PC-3 (cell line): ENCODE data around the gene NOL4L. TPM values are rescaled to one million over a fixed set of nuclear protein-coding genes. Genes with fewer than 3 reads are reported as not detected.

ENCODE experiments used
- ATAC-seq: fragments of 200-7000 bp; cut with Tn5 transposase; 2 replicates; pipeline ENCODE4 v1.9.1; 2020; ENCODE audit warnings: mild to moderate bottlenecking, moderate library complexity
- BruUV-seq: library from RNA; stranded (reverse); fragments of 400-500 nt; replicated peaks from 2 replicates; lab custom pipeline; 2021; lab: Mats Ljungman, UMichigan
- CTCF ChIA-PET: fragments of 300-600 bp; sonication (Branson Sonifier 250); formaldehyde crosslinking; loops from one replicate; lab custom pipeline; 2022; ENCODE audit warnings: antibody characterized with exemption; lab: Charles Lee
- POLR2A ChIA-PET: fragments of 300-600 bp; sonication (Branson Sonifier 250); formaldehyde crosslinking; loops from one replicate; lab custom pipeline; 2022; ENCODE audit warnings: antibody characterized with exemption; ENCODE audit not compliant: unreplicated experiment; lab: Charles Lee
- DNase-seq: peaks from one replicate; pipeline ENCODE4 v3.0.0-alpha.2; 2015
- H2AFZ ChIP-seq: fragments of 300-600 bp; sonication (generic); 2 replicates; pipeline ENCODE4 v1.6.0; 2016; ENCODE audit warnings: antibody characterized with exemption, low read length
- H3F3A ChIP-seq: fragments of 300-600 bp; sonication (generic); one replicate; pipeline ENCODE4 v1.6.0; 2017; ENCODE audit warnings: antibody characterized with exemption, low read length, control low read depth, mild to moderate bottlenecking; ENCODE audit not compliant: unreplicated experiment
- H3K27ac ChIP-seq: fragments of 300-600 bp; sonication (generic); 2 replicates; pipeline ENCODE4 v1.5.1; 2016; ENCODE audit warnings: mild to moderate bottlenecking, low read length
- H3K27me3 ChIP-seq: fragments of 300-600 bp; sonication (generic); 2 replicates; pipeline ENCODE4 v1.6.1; 2016; ENCODE audit warnings: low read length, mixed read lengths
- H3K36me3 ChIP-seq: fragments of 300-600 bp; sonication (generic); 2 replicates; pipeline ENCODE4 v1.6.1; 2016; ENCODE audit warnings: low read depth, mixed run types, low read length, mixed read lengths
- H3K4me1 ChIP-seq: fragments of 300-600 bp; sonication (generic); 2 replicates; pipeline ENCODE4 v1.5.1; 2016; ENCODE audit warnings: low read length; ENCODE audit not compliant: insufficient read depth
- H3K4me2 ChIP-seq: fragments of 300-600 bp; sonication (generic); 2 replicates; pipeline ENCODE4 v1.6.0; 2016; ENCODE audit warnings: low read length
- H3K4me3 ChIP-seq: fragments of 300-600 bp; sonication (generic); 2 replicates; pipeline ENCODE4 v1.5.1; 2016; ENCODE audit warnings: mild to moderate bottlenecking, low read length, mixed read lengths
- H3K79me2 ChIP-seq: fragments of 300-600 bp; sonication (generic); 2 replicates; pipeline ENCODE4 v1.6.1; 2017; ENCODE audit warnings: low read length, mixed read lengths
- H3K9ac ChIP-seq: fragments of 300-600 bp; sonication (generic); 2 replicates; pipeline ENCODE4 v1.6.0; 2016; ENCODE audit warnings: mild to moderate bottlenecking, low read length
- H3K9me2 ChIP-seq: fragments of 300-600 bp; sonication (generic); replicated peaks from 2 replicates; pipeline ENCODE4 v1.6.1; 2016; ENCODE audit warnings: mixed run types, low read length, mixed read lengths
- H3K9me3 ChIP-seq: fragments of 300-600 bp; sonication (generic); 2 replicates; pipeline ENCODE4 v1.6.1; 2016; ENCODE audit warnings: low read length, mixed read lengths
- H4K20me1 ChIP-seq: fragments of 300-600 bp; sonication (generic); 2 replicates; pipeline ENCODE4 v1.6.1; 2016; ENCODE audit warnings: low read length, mixed read lengths
- EZH2 ChIP-seq: fragments of 300-600 bp; sonication (generic); IDR thresholded peaks from one replicate; pipeline ENCODE4 v1.6.1; 2017; ENCODE audit warnings: antibody characterized with exemption, mild to moderate bottlenecking, low read length; ENCODE audit not compliant: unreplicated experiment
- EZH2phosphoT487 ChIP-seq: fragments of 300-600 bp; sonication (generic); IDR thresholded peaks from 2 replicates; pipeline ENCODE4 v1.6.1; 2018; ENCODE audit warnings: mild to moderate bottlenecking, antibody characterized with exemption, low read length, borderline replicate concordance
- intact Hi-C: fragments of 100-400 bp; cut with micrococcal nuclease; formaldehyde crosslinking; loops from 2 replicates; pipeline ENCODE4 v1.9.0; 2023
- total RNA-seq: library from RNA; depleted of rRNA; stranded (reverse); fragments of >200 nt; gene quantifications from 2 replicates; pipeline ENCODE4 v1.2.3, GENCODE V29; 2014
- TF ChIP-seq, protein P1 (sequence below): fragments of 300-600 bp; sonication (generic); conservative IDR thresholded peaks from 2 replicates; pipeline ENCODE4 v1.5.1; 2017; ENCODE audit warnings: antibody characterized with exemption, low read depth, mild to moderate bottlenecking, low read length

The NOL4L gene
- total RNA-seq, 1 experiment from 2014 or later = 7.3 TPM

DNA sequence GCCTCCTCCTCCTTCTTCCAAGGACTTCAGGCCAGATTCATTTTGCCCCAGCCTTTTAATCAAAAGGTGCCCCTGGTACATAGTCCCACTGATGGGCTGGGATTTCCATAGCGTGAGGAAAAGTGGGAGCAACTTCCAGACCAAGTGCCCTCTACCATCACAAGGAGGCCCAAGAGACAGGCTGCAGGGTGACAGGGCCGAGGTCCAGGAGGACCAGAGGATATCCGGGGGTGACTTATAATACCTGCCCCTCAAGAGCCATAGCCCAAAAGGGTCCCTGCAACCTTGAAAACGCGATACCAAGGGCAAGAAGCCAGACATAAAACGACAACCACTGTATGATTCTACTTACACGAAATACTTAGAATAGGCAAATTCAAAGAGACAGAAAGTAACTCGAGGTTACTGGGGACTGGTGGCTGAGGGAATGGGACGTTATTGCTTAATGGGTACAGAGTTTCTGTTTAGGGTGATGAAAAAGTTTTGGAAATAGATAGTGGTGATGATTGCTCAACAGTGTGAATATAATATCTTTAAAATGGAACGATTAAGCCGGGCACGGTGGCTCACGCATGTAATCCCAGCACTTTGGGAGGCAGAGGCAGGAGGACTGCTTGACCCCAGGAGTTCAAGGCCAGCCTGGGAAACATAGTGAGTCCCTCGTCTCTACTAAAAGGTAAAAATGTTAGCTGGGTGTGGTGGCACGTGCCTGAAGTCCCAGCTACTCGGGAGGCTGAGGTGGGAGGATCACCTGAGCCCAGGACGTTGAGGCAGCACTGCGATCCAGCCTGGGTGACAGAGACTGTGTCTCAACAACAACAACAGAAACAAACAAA is 71.9 kb downstream of the NOL4L start:
- no peaks in the 10 kb centered on the region for H3F3A ChIP-seq
- no peak overlapping the region for H3K4me2 ChIP-seq
- no TSS peak for BruUV-seq
- TF ChIP-seq, protein P1, sequence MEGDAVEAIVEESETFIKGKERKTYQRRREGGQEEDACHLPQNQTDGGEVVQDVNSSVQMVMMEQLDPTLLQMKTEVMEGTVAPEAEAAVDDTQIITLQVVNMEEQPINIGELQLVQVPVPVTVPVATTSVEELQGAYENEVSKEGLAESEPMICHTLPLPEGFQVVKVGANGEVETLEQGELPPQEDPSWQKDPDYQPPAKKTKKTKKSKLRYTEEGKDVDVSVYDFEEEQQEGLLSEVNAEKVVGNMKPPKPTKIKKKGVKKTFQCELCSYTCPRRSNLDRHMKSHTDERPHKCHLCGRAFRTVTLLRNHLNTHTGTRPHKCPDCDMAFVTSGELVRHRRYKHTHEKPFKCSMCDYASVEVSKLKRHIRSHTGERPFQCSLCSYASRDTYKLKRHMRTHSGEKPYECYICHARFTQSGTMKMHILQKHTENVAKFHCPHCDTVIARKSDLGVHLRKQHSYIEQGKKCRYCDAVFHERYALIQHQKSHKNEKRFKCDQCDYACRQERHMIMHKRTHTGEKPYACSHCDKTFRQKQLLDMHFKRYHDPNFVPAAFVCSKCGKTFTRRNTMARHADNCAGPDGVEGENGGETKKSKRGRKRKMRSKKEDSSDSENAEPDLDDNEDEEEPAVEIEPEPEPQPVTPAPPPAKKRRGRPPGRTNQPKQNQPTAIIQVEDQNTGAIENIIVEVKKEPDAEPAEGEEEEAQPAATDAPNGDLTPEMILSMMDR = no peak
- TF ChIP-seq EZH2 (no peak), EZH2phosphoT487 (no peak)
- ChIA-PET CTCF (no interaction called here), POLR2A (no interaction called here)
- no peak overlapping the region for H3K27ac ChIP-seq
- H3K9ac ChIP-seq = no peak overlapping the region
- H3K4me1 ChIP-seq = peaks cover 15% of the 10 kb centered on the region
- H3K9me3 ChIP-seq = no peaks in the 10 kb centered on the region
- no peak for ATAC-seq
- H3K36me3 ChIP-seq = no peaks in the 10 kb centered on the region
- no peaks in the 10 kb centered on the region for H4K20me1 ChIP-seq
- no peak overlapping the region for H3K4me3 ChIP-seq
- no peak for DNase-seq
- no peaks in the 10 kb centered on the region for H3K27me3 ChIP-seq
- H3K9me2 ChIP-seq = no peaks in the 10 kb centered on the region
- H2AFZ ChIP-seq = no peak overlapping the region
- H3K79me2 ChIP-seq = no peaks in the 10 kb centered on the region
- intact Hi-C loops = no loop called here

DNA sequence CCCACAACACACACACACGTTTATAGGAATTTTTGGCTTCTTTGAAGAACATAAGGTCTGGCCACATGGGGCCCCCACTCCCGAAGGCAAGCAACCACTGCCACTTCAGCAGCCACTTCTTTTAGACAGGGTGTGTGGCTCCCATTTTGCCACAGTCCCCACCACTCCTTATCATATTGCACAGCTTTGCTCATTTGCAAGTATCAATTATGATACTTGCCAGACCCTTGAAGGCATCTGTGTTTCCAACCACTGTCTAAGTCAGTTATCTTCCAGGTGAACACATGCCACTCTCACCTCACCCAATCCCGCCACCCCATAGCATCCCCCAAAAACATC is 73.1 kb downstream of the NOL4L start:
- Histone ChIP-seq H3F3A (no peaks in the 10 kb centered on the region), H3K79me2 (no peaks in the 10 kb centered on the region), H3K4me1 (peaks cover 15% of the 10 kb centered on the region), H3K9me2 (no peaks in the 10 kb centered on the region), H3K4me3 (no peak overlapping the region), H3K9me3 (no peaks in the 10 kb centered on the region), H3K27ac (no peak overlapping the region), H2AFZ (no peak overlapping the region), H3K4me2 (no peak overlapping the region), H3K27me3 (no peaks in the 10 kb centered on the region), H4K20me1 (no peaks in the 10 kb centered on the region), H3K36me3 (no peaks in the 10 kb centered on the region), H3K9ac (no peak overlapping the region)
- POLR2A ChIA-PET = no interaction called here
- DNase-seq (no peak), ATAC-seq (no peak)
- intact Hi-C loops = no loop called here
- CTCF ChIA-PET = no interaction called here
- TF ChIP-seq, protein P1 = no peak
- TF ChIP-seq EZH2phosphoT487 = no peak
- TF ChIP-seq EZH2 = no peak
- BruUV-seq = no TSS peak

DNA sequence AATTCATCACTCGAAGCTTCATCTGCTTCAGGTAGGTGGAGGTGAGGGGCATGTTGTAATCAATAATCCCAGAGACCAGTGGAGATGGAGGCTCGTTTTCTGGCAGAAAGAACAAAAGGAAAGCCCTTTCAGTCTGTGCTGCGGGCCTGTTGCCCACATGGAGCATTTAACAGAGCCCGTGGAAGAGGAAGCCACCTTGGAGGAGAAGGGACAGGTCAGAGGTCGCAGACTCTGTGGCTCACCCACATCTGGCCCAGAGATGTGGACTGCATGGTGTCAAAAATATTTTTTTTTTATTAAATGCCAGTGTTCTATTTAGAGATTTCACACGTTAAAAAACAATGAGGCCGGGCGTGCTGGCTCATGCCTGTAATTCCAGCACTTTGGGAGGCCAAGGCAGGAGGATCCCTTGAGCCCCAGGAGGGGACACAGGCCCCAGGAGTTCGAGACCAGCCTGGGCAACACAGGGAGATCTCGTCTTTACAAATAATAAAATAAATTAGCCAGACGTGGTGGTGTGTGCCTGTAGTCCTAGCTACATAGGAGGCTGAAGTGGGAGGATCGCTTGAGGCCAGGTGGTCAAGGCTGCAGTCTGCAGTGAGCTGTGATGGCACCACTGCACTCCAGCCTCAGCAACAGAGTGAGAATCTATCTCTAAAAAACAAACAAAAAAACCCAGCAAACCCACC is 73.6 kb downstream of the NOL4L start:
- CTCF ChIA-PET = no interaction called here
- no peaks in the 10 kb centered on the region for H3K9me3 ChIP-seq
- DNase-seq (no peak), ATAC-seq (no peak)
- BruUV-seq = no TSS peak
- H3K9ac ChIP-seq = no peak overlapping the region
- no peaks in the 10 kb centered on the region for H3K79me2 ChIP-seq
- H3K36me3 ChIP-seq = no peaks in the 10 kb centered on the region
- H3F3A ChIP-seq = no peaks in the 10 kb centered on the region
- H3K27me3 ChIP-seq = no peaks in the 10 kb centered on the region
- no peak overlapping the region for H3K27ac ChIP-seq
- POLR2A ChIA-PET = no interaction called here
- H3K9me2 ChIP-seq = no peaks in the 10 kb centered on the region
- H3K4me2 ChIP-seq = no peak overlapping the region
- intact Hi-C loops = no loop called here
- H3K4me1 ChIP-seq = peaks cover 15% of the 10 kb centered on the region
- no peak overlapping the region for H2AFZ ChIP-seq
- H3K4me3 ChIP-seq = no peak overlapping the region
- H4K20me1 ChIP-seq = no peaks in the 10 kb centered on the region
- TF ChIP-seq EZH2phosphoT487 (no peak), EZH2 (no peak)
- TF ChIP-seq, protein P1 = no peak
